Endothelial cell of umbilical vein (primary cell): ENCODE data around the gene GATAD2A. TPM values are rescaled to one million over a fixed set of nuclear protein-coding genes. Genes with fewer than 3 reads are reported as not detected.
A peak's percentile ranks its signal among the peaks of the same experiment; 100 is the strongest.

Source experiments
- BruUV-seq: library from RNA; stranded (reverse); fragments of 400-500 nt; replicated peaks from 2 replicates; lab custom pipeline; 2021; lab: Mats Ljungman, UMichigan
- CTCF ChIA-PET: fragments of 300-600, 350-600 bp; sonication (Branson Sonifier 250); formaldehyde crosslinking; loops from one replicate; lab custom pipeline; 2021; ENCODE audit warnings: antibody characterized with exemption, inconsistent platforms; lab: Charles Lee
- POLR2A ChIA-PET: fragments of 300-600, 350-600 bp; sonication (Branson Sonifier 250); formaldehyde crosslinking; loops from one replicate; lab custom pipeline; 2021; ENCODE audit warnings: antibody characterized with exemption, inconsistent platforms; lab: Charles Lee
- DNase-seq: peaks from one replicate; pipeline ENCODE4 v3.0.0-alpha.2; 2011; ENCODE audit warnings: low read depth, low spot score
- FAIRE-seq: peaks from 2 replicates; lab custom pipeline; 2011; peaks lifted over from hg19 to GRCh38; lab: Jason Lieb, UNC
- H2AFZ ChIP-seq: 2 replicates; pipeline ENCODE4 v1.6.0; 2012; ENCODE audit warnings: low read depth, low read length, control low read depth, inconsistent platforms
- H3K27ac ChIP-seq: 2 replicates; pipeline ENCODE4 v1.5.1; 2011; ENCODE audit warnings: low read depth, mild to moderate bottlenecking, control low read depth, low read length, moderate library complexity; ENCODE audit not compliant: insufficient read depth
- H3K27me3 ChIP-seq, 2 experiments: 2 replicates each; pipeline versions ENCODE4 v1.6.0 to v1.6.1; 2011; ENCODE audit warnings: low read length in 2 of 2, mixed read lengths in 1 of 2; ENCODE audit not compliant: control insufficient read depth in 2 of 2, insufficient read depth in 2 of 2
- H3K36me3 ChIP-seq, 2 experiments: 2 replicates in 1 of 2; 3 replicates in 1 of 2; pipeline ENCODE4 v1.5.1; 2011; ENCODE audit warnings: low read length in 2 of 2, mild to moderate bottlenecking in 1 of 2, moderate library complexity in 1 of 2; ENCODE audit not compliant: control insufficient read depth in 2 of 2, insufficient read depth in 2 of 2; ENCODE audit errors: extremely low read depth in 1 of 2
- H3K4me1 ChIP-seq: 3 replicates; pipeline ENCODE4 v1.5.1; 2011; ENCODE audit warnings: mild to moderate bottlenecking, low read length; ENCODE audit not compliant: control insufficient read depth, insufficient read depth; ENCODE audit errors: extremely low read depth
- H3K4me2 ChIP-seq: 2 replicates; pipeline ENCODE4 v1.6.1; 2011; ENCODE audit warnings: low read length, control low read depth, mixed read lengths; ENCODE audit not compliant: insufficient read depth
- H3K4me3 ChIP-seq, 3 experiments: fragments of 200-600 bp in 1 of 3; sonication (generic), shearing (Covaris generic) in 1 of 3; replicated peaks in 1 of 3; 2 replicates each; pipeline ENCODE4 v1.5.1; 2011 to 2016; ENCODE audit warnings: control low read depth in 3 of 3, low read length in 3 of 3, mild to moderate bottlenecking in 2 of 3, inconsistent platforms in 1 of 3, low read depth in 1 of 3, moderate library complexity in 1 of 3; ENCODE audit not compliant: insufficient read depth in 1 of 3
- H3K79me2 ChIP-seq: 2 replicates; pipeline ENCODE4 v1.6.0; 2012; ENCODE audit warnings: low read length, inconsistent platforms; ENCODE audit not compliant: control insufficient read depth, insufficient read depth
- H3K9ac ChIP-seq: replicated peaks from 2 replicates; pipeline ENCODE3; 2011; ENCODE audit warnings: low read length, control low read depth; ENCODE audit not compliant: insufficient read depth; ENCODE audit errors: extremely low read depth
- H3K9me1 ChIP-seq: replicated peaks from 3 replicates; pipeline ENCODE4 v1.6.0; 2011; ENCODE audit warnings: mild to moderate bottlenecking, low read length; ENCODE audit not compliant: control insufficient read depth, insufficient read depth; ENCODE audit errors: extremely low read depth
- H3K9me3 ChIP-seq: replicated peaks from 2 replicates; pipeline ENCODE4 v1.5.1; 2012; ENCODE audit warnings: low read length, inconsistent platforms; ENCODE audit not compliant: control insufficient read depth, insufficient read depth
- H4K20me1 ChIP-seq: replicated peaks from 2 replicates; pipeline ENCODE3; 2011; ENCODE audit warnings: mild to moderate bottlenecking, low read length; ENCODE audit not compliant: control insufficient read depth, insufficient read depth; ENCODE audit errors: extremely low read depth
- EZH2 ChIP-seq: IDR thresholded peaks from 2 replicates; pipeline ENCODE4 v1.6.1; 2012; ENCODE audit warnings: borderline replicate concordance, low read depth, mild to moderate bottlenecking, moderate library complexity, low read length, inconsistent platforms; ENCODE audit not compliant: severe bottlenecking
- GATA2 ChIP-seq: IDR thresholded peaks from 2 replicates; pipeline ENCODE4 v1.7.0; 2011; ENCODE audit warnings: low read depth, mild to moderate bottlenecking, moderate library complexity, mixed read lengths, low read length; ENCODE audit not compliant: insufficient read length, insufficient read depth
- MYC ChIP-seq: IDR thresholded peaks from one replicate; pipeline ENCODE4 v1.6.1; 2011; ENCODE audit warnings: mild to moderate bottlenecking, low read depth, low read length
- POLR2A ChIP-seq: IDR thresholded peaks from 2 replicates; pipeline ENCODE4 v1.6.1; 2012; ENCODE audit warnings: low read depth, mild to moderate bottlenecking, control low read depth, low read length
- POLR2AphosphoS5 ChIP-seq: IDR thresholded peaks from 2 replicates; pipeline ENCODE4 v1.6.1; 2012; ENCODE audit warnings: low read depth, mild to moderate bottlenecking, control low read depth, low read length, moderate library complexity; ENCODE audit not compliant: insufficient read depth
- dilution Hi-C: fragments of 300-500 bp; cut with MboI; formaldehyde crosslinking; loops from one replicate; pipeline ENCODE4 v1.15.0; 2019; ENCODE audit warnings: low sequenced_read_pairs; ENCODE audit not compliant: extremely low pct_ligation_motif_present
- intact Hi-C: fragments of 100-400 bp; cut with micrococcal nuclease; formaldehyde crosslinking; loops from one replicate; pipeline ENCODE4 v1.10.0; 2022
- polyA plus RNA-seq, 4 experiments: library from polyadenylated mRNA; depleted of rRNA in 3 of 4; stranded (reverse) in 3 of 4; unstranded in 1 of 4; fragments of >200 nt; gene quantifications; 2 replicates each; pipeline versions ENCODE4 v1.2.1 to v1.2.3, GENCODE V29; 2011 to 2012; ENCODE audit warnings: missing spikeins in 1 of 4
- total RNA-seq: library from RNA; stranded (reverse); gene quantifications from 2 replicates; pipeline ENCODE4 v1.2.3, GENCODE V29; 2021
- TF ChIP-seq, protein P1 (sequence below), 2 donors: IDR thresholded peaks; 1 replicate in 1 of 2; 2 replicates in 1 of 2; pipeline ENCODE4 v1.5.1; 2011; ENCODE audit warnings: low read length in 2 of 2, mild to moderate bottlenecking in 2 of 2, moderate library complexity in 2 of 2, control low read depth in 1 of 2, inconsistent platforms in 1 of 2, low read depth in 1 of 2; ENCODE audit not compliant: insufficient read depth in 1 of 2; ENCODE audit errors: extremely low read depth in 1 of 2
- TF ChIP-seq, protein P2 (sequence below): IDR thresholded peaks from 2 replicates; pipeline ENCODE4 v1.6.1; 2011; ENCODE audit not compliant: insufficient read depth, insufficient read length

Gene GATAD2A
- total and polyA plus RNA-seq, 2 donors (not counting 3 experiments of a cell fraction or from before 2014, with no cell fraction given) = 27.3 to 134 TPM

GRCh38 chr19:19475849-19476828 lies 70.7 kb downstream of the GATAD2A start:
- Histone ChIP-seq H3K9me1 (no peaks in the 10 kb centered on the region), H4K20me1 (no peaks in the 10 kb centered on the region)
- POLR2A ChIA-PET = interaction anchor here (0.7 kb wide), 1 partner anchor 91 kb away, joined by 3 read pairs; no protein-coding TSS in a partner anchor

More at GRCh38 chr19:19475849-19476828, 70.7 kb downstream of the GATAD2A start:
- no peak overlapping the region for H3K27ac ChIP-seq
- dilution Hi-C loops (no loop called here), intact Hi-C loops (no loop called here)
- H3K9ac ChIP-seq = no peak overlapping the region
- TF ChIP-seq GATA2 (no peak), MYC (no peak), EZH2 (no peak), POLR2AphosphoS5 (no peak), POLR2A (no peak)
- TF ChIP-seq, protein P1, sequence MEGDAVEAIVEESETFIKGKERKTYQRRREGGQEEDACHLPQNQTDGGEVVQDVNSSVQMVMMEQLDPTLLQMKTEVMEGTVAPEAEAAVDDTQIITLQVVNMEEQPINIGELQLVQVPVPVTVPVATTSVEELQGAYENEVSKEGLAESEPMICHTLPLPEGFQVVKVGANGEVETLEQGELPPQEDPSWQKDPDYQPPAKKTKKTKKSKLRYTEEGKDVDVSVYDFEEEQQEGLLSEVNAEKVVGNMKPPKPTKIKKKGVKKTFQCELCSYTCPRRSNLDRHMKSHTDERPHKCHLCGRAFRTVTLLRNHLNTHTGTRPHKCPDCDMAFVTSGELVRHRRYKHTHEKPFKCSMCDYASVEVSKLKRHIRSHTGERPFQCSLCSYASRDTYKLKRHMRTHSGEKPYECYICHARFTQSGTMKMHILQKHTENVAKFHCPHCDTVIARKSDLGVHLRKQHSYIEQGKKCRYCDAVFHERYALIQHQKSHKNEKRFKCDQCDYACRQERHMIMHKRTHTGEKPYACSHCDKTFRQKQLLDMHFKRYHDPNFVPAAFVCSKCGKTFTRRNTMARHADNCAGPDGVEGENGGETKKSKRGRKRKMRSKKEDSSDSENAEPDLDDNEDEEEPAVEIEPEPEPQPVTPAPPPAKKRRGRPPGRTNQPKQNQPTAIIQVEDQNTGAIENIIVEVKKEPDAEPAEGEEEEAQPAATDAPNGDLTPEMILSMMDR (IDR thresholded peaks at IDR 0.05; ENCODE audit: extremely low read depth in 1 of 2, insufficient read depth in 1 of 2, low read depth in 1 of 2, low read length in 2 of 2) = peak in 1 of 2 donors; percentile 25
- TF ChIP-seq, protein P2, sequence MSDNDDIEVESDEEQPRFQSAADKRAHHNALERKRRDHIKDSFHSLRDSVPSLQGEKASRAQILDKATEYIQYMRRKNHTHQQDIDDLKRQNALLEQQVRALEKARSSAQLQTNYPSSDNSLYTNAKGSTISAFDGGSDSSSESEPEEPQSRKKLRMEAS = no peak
- DNase-seq (no peak), FAIRE-seq (no peak)
- no peaks in the 10 kb centered on the region for H3K27me3 ChIP-seq
- no peak overlapping the region for H3K4me3 ChIP-seq
- H3K4me2 ChIP-seq = no peak overlapping the region
- H3K9me3 ChIP-seq = no peaks in the 10 kb centered on the region
- CTCF ChIA-PET = interaction anchor here (0.6 to 1.5 kb wide), 11 partner anchors 13 to 112 kb away, joined by 3 to 7 read pairs (median 4); partner anchors contain the start of gene GATAD2A
- H3K4me1 ChIP-seq = no peaks in the 10 kb centered on the region
- H3K36me3 ChIP-seq = peaks cover 0 to 12% of the 10 kb centered on the region in 2 experiments
- no TSS peak for BruUV-seq
- no peak overlapping the region for H2AFZ ChIP-seq
- peaks cover 91% of the 10 kb centered on the region for H3K79me2 ChIP-seq
